Astrocyte of the hippocampus (primary cell): Measurements from ENCODE around the gene DAAM2.

ENCODE experiments used
- DNase-seq: peaks from one replicate; pipeline ENCODE4 v3.0.0; 2011; ENCODE audit warnings: low read depth, low spot score

DAAM2 gene

GRCh38 chr6:39787322-39787721 lies 4.9 kb upstream of the DAAM2 start:
- DNase-seq: no peak

GRCh38 chr6:39790772-39791171 lies 1.4 kb upstream of the DAAM2 start:
- peak; percentile 40 for DNase-seq

- peak; percentile 25 for DNase-seq
Observed at GRCh38 chr6:39791311-39791710, 865 bp upstream of the DAAM2 start.

- DNase-seq: peak; percentile 18
Observed at GRCh38 chr6:39792540-39793450, 619 bp downstream of the DAAM2 start.

GRCh38 chr6:39793516-39793915 lies 1.3 kb downstream of the DAAM2 start:
- DNase-seq: no peak

GRCh38 chr6:39794231-39794630 lies 2.1 kb downstream of the DAAM2 start:
- DNase-seq: no peak

GRCh38 chr6:39797751-39798150 lies 5.6 kb downstream of the DAAM2 start:
- DNase-seq: no peak

GRCh38 chr6:39800034-39801032 lies 8.2 kb downstream of the DAAM2 start:
- DNase-seq: no peak

- peak; percentile 69 for DNase-seq
Observed at GRCh38 chr6:39801456-39802251, 9.5 kb downstream of the DAAM2 start.

- no peak for DNase-seq
Observed at GRCh38 chr6:39803872-39804271, 11.7 kb downstream of the DAAM2 start.

GRCh38 chr6:39804466-39805065 lies 12.4 kb downstream of the DAAM2 start:
- peak; percentile 71 for DNase-seq

GRCh38 chr6:39806278-39806677 lies 14.1 kb downstream of the DAAM2 start:
- DNase-seq: no peak

GRCh38 chr6:39808346-39808745 lies 16.2 kb downstream of the DAAM2 start:
- DNase-seq: no peak

- no peak for DNase-seq
Observed at GRCh38 chr6:39808964-39809363, 16.8 kb downstream of the DAAM2 start.

GRCh38 chr6:39811835-39812345 lies 19.7 kb downstream of the DAAM2 start:
- DNase-seq: no peak

- no peak for DNase-seq
Observed at GRCh38 chr6:39812496-39812852, 20.3 kb downstream of the DAAM2 start.

GRCh38 chr6:39812853-39813533 lies 20.8 kb downstream of the DAAM2 start:
- DNase-seq: peak; percentile 69

GRCh38 chr6:39814236-39814635 lies 22.1 kb downstream of the DAAM2 start:
- DNase-seq: no peak

GRCh38 chr6:39815356-39815755 lies 23.2 kb downstream of the DAAM2 start:
- DNase-seq: no peak

GRCh38 chr6:39816747-39817146 lies 24.6 kb downstream of the DAAM2 start:
- DNase-seq: no peak
